Ovary (tissue), 9 donors: ENCODE measurements around the gene CERS6. TPM values are rescaled to one million over a fixed set of nuclear protein-coding genes. Genes with fewer than 3 reads are reported as not detected.

ENCODE experiments used
- DNase-seq, 5 donors: peaks; one replicate each; pipeline ENCODE4 v3.0.0-alpha.2; 2019 to 2020
- H3K27ac ChIP-seq, 2 donors: fragments of 200-600 bp; one replicate each; pipeline versions ENCODE4 v1.5.1 to v1.8.0; 2019 to 2022
- H3K27me3 ChIP-seq: fragments of 200-600 bp; one replicate; pipeline ENCODE4 v1.8.0; 2022
- H3K36me3 ChIP-seq: fragments of 200-600 bp; sonication (generic); one replicate; pipeline ENCODE4 v1.5.1; 2019
- H3K4me1 ChIP-seq: one replicate; pipeline ENCODE4 v1.8.1; 2013; ENCODE audit warnings: mild to moderate bottlenecking, moderate library complexity; ENCODE audit not compliant: insufficient read depth
- H3K4me3 ChIP-seq: fragments of 200-600 bp; sonication (generic); one replicate; pipeline ENCODE4 v1.5.1; 2017
- H3K9me3 ChIP-seq, 2 donors: fragments of 200-600 bp in 1 of 2; sonication (generic) in 1 of 2; one replicate each; pipeline versions ENCODE4 v1.5.1 to v1.8.1; 2013 to 2019; ENCODE audit warnings: mild to moderate bottlenecking in 1 of 2, moderate library complexity in 1 of 2
- CTCF ChIP-seq, 3 donors: fragments of 450-650 bp in 2 of 3; fragments of 200-600 bp in 1 of 3; IDR thresholded peaks; one replicate each; pipeline versions ENCODE4 v1.5.1 to v1.8.0; 2016 to 2022; ENCODE audit warnings: antibody characterized with exemption in 3 of 3, mild to moderate bottlenecking in 1 of 3
- EP300 ChIP-seq: sonication (generic); formaldehyde crosslinking; IDR thresholded peaks from one replicate; pipeline ENCODE4 v1.6.1; 2017; ENCODE audit warnings: antibody characterized with exemption
- POLR2A ChIP-seq: fragments of 450-650 bp; IDR thresholded peaks from one replicate; pipeline ENCODE4 v1.6.1; 2017; ENCODE audit warnings: antibody characterized with exemption, mild to moderate bottlenecking, moderate library complexity
- WGBS, 3 donors: extraction: QIAGEN DNeasy Blood & Tissue Kit in 1 of 3; methylation state at CpG; one replicate each; pipeline versions ENCODE4 v1.1.5 to v1.1.7; 2013 to 2017; 5-methylcytosine and 5-hydroxymethylcytosine counted together
- intact Hi-C, 4 donors: fragments of 100-400 bp; cut with DNase I; formaldehyde crosslinking; loops; one replicate each; pipeline versions ENCODE4 v1.11.0 to v1.15.1; 2022 to 2023
- polyA plus RNA-seq, 2 donors: library from polyadenylated mRNA; stranded (reverse); fragments of 200-250 nt in 1 of 2; fragments of 350-450 nt in 1 of 2; fragmentation: Illumina TruSeq in 1 of 2; extraction: RNeasy Lipid Tissue Mini Kit (QIAGEN cat#74804) in 1 of 2; gene quantifications; one replicate each; pipeline ENCODE4 v1.2.3, GENCODE V29; 2013 to 2014
- total RNA-seq, 7 donors: library from RNA; depleted of rRNA in 2 of 7; stranded (reverse); fragments of >200 nt in 2 of 7; fragmentation: NEBNext Ultra II Directional in 3 of 7; extraction: Animal tissue kit (Norgen Biotek cat#: 25700) in 3 of 7; gene quantifications; one replicate each; pipeline versions ENCODE4 v1.1.0 to v1.2.4, GENCODE V29; 2016 to 2023
- donor health status: DM: no; HTN: no; CAD: no; lungs with moderate emphysema.
- donor health status: DM: no; HTN: no; CAD: no.
- donor health status: Bipolar disorder and iron deficiency.
- donor health status: DM: yes; HTN: yes; CAD: no.
- donor health status: DM: no; HTN: no; CAD: no.
- donor health status: DM: yes; HTN: yes; CAD: no.

CERS6 gene
- total and polyA plus RNA-seq, 9 donors = 11.5 to 30.8 (median 24.9) TPM

GRCh38 chr2:168539945-168540344, 83.9 kb downstream of the CERS6 start:
- no peaks in the 10 kb centered on the region for H3K9me3 ChIP-seq
- intact Hi-C loops = no loop called here
- TF ChIP-seq CTCF (IDR thresholded peaks at IDR 0.05) = no peak
- 88 to 100% (median 100%) methylated on average over 1 of the region's 1 CpG for WGBS, 3 donors
- H3K36me3 ChIP-seq = no peaks in the 10 kb centered on the region
- no peak overlapping the region for H3K4me3 ChIP-seq
- no peaks in the 10 kb centered on the region for H3K27me3 ChIP-seq
- H3K27ac ChIP-seq = no peak overlapping the region
- DNase-seq = no peak
- H3K4me1 ChIP-seq = no peaks in the 10 kb centered on the region

GRCh38 chr2:168541858-168542257, 85.8 kb downstream of the CERS6 start:
- TF ChIP-seq CTCF (IDR thresholded peaks at IDR 0.05) (no peak), EP300 (no peak), POLR2A (no peak)
- intact Hi-C loops = no loop called here

GRCh38 chr2:168543037-168543436, 87.0 kb downstream of the CERS6 start:
- no peaks in the 10 kb centered on the region for H3K4me1 ChIP-seq
- intact Hi-C loops = no loop called here
- H3K27me3 ChIP-seq = no peaks in the 10 kb centered on the region
- WGBS, 3 donors = 80 to 94% (median 94%) methylated on average over 4 of the region's 4 CpGs
- no peak for TF ChIP-seq EP300
- no peak for TF ChIP-seq POLR2A
- TF ChIP-seq CTCF (IDR thresholded peaks at IDR 0.05) = no peak
- H3K27ac ChIP-seq = no peak overlapping the region
- no peak overlapping the region for H3K4me3 ChIP-seq
- H3K36me3 ChIP-seq = no peaks in the 10 kb centered on the region
- H3K9me3 ChIP-seq = no peaks in the 10 kb centered on the region
- DNase-seq = no peak

More at GRCh38 chr2:168541858-168542257, 85.8 kb downstream of the CERS6 start:
- Histone ChIP-seq H3K27ac (no peak overlapping the region), H3K4me1 (no peaks in the 10 kb centered on the region), H3K9me3 (no peaks in the 10 kb centered on the region), H3K36me3 (no peaks in the 10 kb centered on the region), H3K27me3 (no peaks in the 10 kb centered on the region), H3K4me3 (no peak overlapping the region)
- 73 to 76% (median 76%) methylated on average over 1 of the region's 1 CpG for WGBS, 3 donors
- no peak for DNase-seq

- 98 to 100% (median 100%) methylated on average over 1 of the region's 1 CpG for WGBS, 3 donors
- no peaks in the 10 kb centered on the region for H3K36me3 ChIP-seq
- DNase-seq = no peak
- intact Hi-C loops = no loop called here
- no peak for TF ChIP-seq POLR2A
- TF ChIP-seq EP300 = no peak
- TF ChIP-seq CTCF (IDR thresholded peaks at IDR 0.05) = no peak
- no peaks in the 10 kb centered on the region for H3K27me3 ChIP-seq
- H3K9me3 ChIP-seq = no peaks in the 10 kb centered on the region
- H3K27ac ChIP-seq = no peak overlapping the region
- H3K4me1 ChIP-seq = no peaks in the 10 kb centered on the region
- no peak overlapping the region for H3K4me3 ChIP-seq
These were observed 87.9 kb downstream of the CERS6 start for GRCh38 chr2:168543935-168544334.
